ENCODE data around the gene GPR37.

The GPR37 gene

GRCh38 chr7:124790645-124791044, 25.1 kb upstream of the GPR37 start:
- DNase-seq (ENCODE audit: low read depth): no peak
- no peak overlapping the region for H3K4me3 ChIP-seq (ENCODE audit: low read length)
- TF ChIP-seq, protein P1, sequence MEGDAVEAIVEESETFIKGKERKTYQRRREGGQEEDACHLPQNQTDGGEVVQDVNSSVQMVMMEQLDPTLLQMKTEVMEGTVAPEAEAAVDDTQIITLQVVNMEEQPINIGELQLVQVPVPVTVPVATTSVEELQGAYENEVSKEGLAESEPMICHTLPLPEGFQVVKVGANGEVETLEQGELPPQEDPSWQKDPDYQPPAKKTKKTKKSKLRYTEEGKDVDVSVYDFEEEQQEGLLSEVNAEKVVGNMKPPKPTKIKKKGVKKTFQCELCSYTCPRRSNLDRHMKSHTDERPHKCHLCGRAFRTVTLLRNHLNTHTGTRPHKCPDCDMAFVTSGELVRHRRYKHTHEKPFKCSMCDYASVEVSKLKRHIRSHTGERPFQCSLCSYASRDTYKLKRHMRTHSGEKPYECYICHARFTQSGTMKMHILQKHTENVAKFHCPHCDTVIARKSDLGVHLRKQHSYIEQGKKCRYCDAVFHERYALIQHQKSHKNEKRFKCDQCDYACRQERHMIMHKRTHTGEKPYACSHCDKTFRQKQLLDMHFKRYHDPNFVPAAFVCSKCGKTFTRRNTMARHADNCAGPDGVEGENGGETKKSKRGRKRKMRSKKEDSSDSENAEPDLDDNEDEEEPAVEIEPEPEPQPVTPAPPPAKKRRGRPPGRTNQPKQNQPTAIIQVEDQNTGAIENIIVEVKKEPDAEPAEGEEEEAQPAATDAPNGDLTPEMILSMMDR (IDR thresholded peaks at IDR 0.05; ENCODE audit: insufficient read depth, low read depth, low read length, missing control alignments): no peak

- TF ChIP-seq, protein P1 (IDR thresholded peaks at IDR 0.05; ENCODE audit: insufficient read depth, low read depth, low read length, missing control alignments): no peak
- no peak overlapping the region for H3K4me3 ChIP-seq (ENCODE audit: low read length)
- DNase-seq (ENCODE audit: low read depth): no peak
Measured at GRCh38 chr7:124785994-124786393, 20.4 kb upstream of the GPR37 start.

GRCh38 chr7:124784879-124785818, 19.6 kb upstream of the GPR37 start:
- H3K4me3 ChIP-seq (ENCODE audit: low read length): no peak overlapping the region
- TF ChIP-seq, protein P1 (IDR thresholded peaks at IDR 0.05; ENCODE audit: insufficient read depth, low read depth, low read length, missing control alignments): peak; percentile 95
- peak; percentile 67 for DNase-seq (ENCODE audit: low read depth)

DNA sequence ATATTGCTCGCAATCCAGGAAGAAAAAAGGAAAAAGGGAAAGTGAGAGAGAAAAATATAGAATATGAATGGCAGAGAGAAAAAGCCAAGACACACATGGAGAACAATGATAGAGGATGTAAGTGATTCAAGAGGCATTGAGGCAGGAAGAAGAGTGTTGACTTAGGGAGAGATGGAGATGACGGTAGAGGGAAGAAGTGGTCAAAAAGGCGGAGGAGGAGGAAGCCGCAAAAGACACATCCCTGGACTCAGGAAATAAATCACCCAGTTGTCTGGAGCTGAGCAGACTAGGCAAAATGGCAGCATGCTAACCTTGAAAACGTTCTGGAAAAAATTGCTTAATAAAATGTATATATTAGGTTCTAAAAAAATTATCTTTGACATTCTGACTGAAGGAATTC, 17.7 kb upstream of the GPR37 start:
- DNase-seq (ENCODE audit: low read depth): no peak
- H3K4me3 ChIP-seq (ENCODE audit: low read length): no peak overlapping the region
- TF ChIP-seq, protein P1 (IDR thresholded peaks at IDR 0.05; ENCODE audit: insufficient read depth, low read depth, low read length, missing control alignments): no peak

DNA sequence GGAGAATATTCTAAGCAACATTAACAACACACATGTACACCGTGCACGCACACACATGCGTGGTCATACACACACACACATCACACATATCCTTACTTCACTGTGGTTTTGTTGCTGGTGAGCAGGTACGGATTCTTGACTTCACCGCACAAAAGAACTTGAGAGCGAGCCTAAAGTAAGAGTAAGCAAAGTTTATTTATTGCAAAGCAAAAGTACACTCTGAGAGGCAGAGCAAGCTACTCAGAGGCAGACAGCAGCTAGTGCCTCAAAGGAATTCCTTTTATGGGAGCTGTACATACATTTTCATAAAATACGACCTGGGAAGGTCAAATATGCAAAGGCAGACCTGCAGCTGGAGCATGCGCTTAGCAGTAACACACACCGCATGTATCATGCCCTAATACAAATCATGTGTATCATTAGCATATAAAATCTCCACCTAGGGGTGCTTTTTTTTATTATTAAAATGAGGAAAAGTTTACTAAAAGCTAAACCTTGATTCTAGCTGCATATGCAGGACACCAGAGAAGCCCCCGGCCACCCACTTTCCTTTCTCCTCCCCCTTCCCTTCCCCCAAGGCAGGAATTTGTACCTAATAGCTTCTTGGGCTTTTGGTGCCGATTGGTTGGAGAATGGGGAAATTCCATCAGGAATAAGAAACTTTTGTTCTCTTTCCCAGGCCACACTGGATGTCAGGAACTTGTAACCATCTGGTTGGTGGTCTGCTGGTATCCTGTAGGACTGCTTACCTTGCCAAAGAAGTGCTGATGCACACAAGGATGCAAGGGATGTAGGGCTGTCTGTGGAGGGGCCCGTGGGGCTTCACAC, 16.5 kb upstream of the GPR37 start:
- no peak overlapping the region for H3K4me3 ChIP-seq (ENCODE audit: low read length)
- DNase-seq (ENCODE audit: low read depth): no peak
- TF ChIP-seq, protein P1 (IDR thresholded peaks at IDR 0.05; ENCODE audit: insufficient read depth, low read depth, low read length, missing control alignments): no peak

GRCh38 chr7:124781418-124781817, 15.8 kb upstream of the GPR37 start:
- DNase-seq (ENCODE audit: low read depth): no peak
- TF ChIP-seq, protein P1 (IDR thresholded peaks at IDR 0.05; ENCODE audit: insufficient read depth, low read depth, low read length, missing control alignments): no peak
- H3K4me3 ChIP-seq (ENCODE audit: low read length): no peak overlapping the region
